HT-29 (cell line): ENCODE data around the gene SYK. TPM values are rescaled to one million over a fixed set of nuclear protein-coding genes. Genes with fewer than 3 reads are reported as not detected.

Experiments
- DNase-seq: peaks from one replicate; pipeline ENCODE4 v3.0.0-alpha.2; 2015; ENCODE audit warnings: low spot score
- total RNA-seq: library from RNA; depleted of rRNA; stranded (reverse); fragments of >200 nt; shearing (Covaris generic); gene quantifications from 2 replicates; pipeline ENCODE4 v1.2.3, GENCODE V29; 2014; rRNA removed

The SYK gene
- total RNA-seq, 1 experiment from 2014 or later = 24.2 TPM

GRCh38 chr9:90946982-90947381, 145.4 kb downstream of the SYK start:
- no peak for DNase-seq

Other genes with a start within 250 kb of the SYK start
- not detected in 2 replicates for gene DIRAS2, start 159.0 kb upstream of the SYK start, total RNA-seq